Trophoblast cell (in vitro differentiated cells and primary cell): ENCODE results near the gene SART1.

Experiments used
- DNase-seq, 2 donors: peaks; one replicate each; pipeline ENCODE4 v3.0.0-alpha.2; 2016
- H2AFZ ChIP-seq: 2 replicates; pipeline ENCODE4 v1.6.1; 2013; ENCODE audit warnings: low read length, moderate library complexity, mild to moderate bottlenecking; ENCODE audit not compliant: insufficient read depth, poor library complexity
- H2AK5ac ChIP-seq: 2 replicates; pipeline ENCODE4 v1.6.1; 2013; ENCODE audit warnings: mild to moderate bottlenecking, low read length
- H2BK120ac ChIP-seq: 2 replicates; pipeline ENCODE4 v1.6.1; 2013; ENCODE audit warnings: low read length, mild to moderate bottlenecking, moderate library complexity; ENCODE audit not compliant: insufficient read depth, poor library complexity
- H2BK12ac ChIP-seq: 2 replicates; pipeline ENCODE4 v1.6.1; 2013; ENCODE audit warnings: mild to moderate bottlenecking, low read length, moderate library complexity
- H2BK5ac ChIP-seq: 2 replicates; pipeline ENCODE4 v1.6.1; 2013; ENCODE audit warnings: low read length, low read depth, moderate library complexity, mild to moderate bottlenecking; ENCODE audit not compliant: poor library complexity
- H3K14ac ChIP-seq: 2 replicates; pipeline ENCODE4 v1.6.1; 2013; ENCODE audit warnings: mild to moderate bottlenecking, low read length
- H3K18ac ChIP-seq: 2 replicates; pipeline ENCODE4 v1.6.1; 2013; ENCODE audit warnings: mild to moderate bottlenecking, low read length
- H3K23ac ChIP-seq: 2 replicates; pipeline ENCODE4 v1.6.1; 2013; ENCODE audit warnings: low read length
- H3K27ac ChIP-seq: 2 replicates; pipeline ENCODE4 v1.5.1; 2013; ENCODE audit warnings: low read depth, mild to moderate bottlenecking, inconsistent platforms, low read length, moderate library complexity
- H3K27me3 ChIP-seq: 2 replicates; pipeline ENCODE4 v1.6.1; 2013; ENCODE audit warnings: inconsistent platforms, mild to moderate bottlenecking, low read length, moderate library complexity; ENCODE audit not compliant: insufficient read depth
- H3K36me3 ChIP-seq, 2 experiments: 1 replicate in 1 of 2; 2 replicates in 1 of 2; pipeline ENCODE4 v1.6.1; 2013; ENCODE audit warnings: low read length in 2 of 2, mild to moderate bottlenecking in 2 of 2, moderate library complexity in 1 of 2; ENCODE audit not compliant: insufficient read depth in 2 of 2, control insufficient read depth in 1 of 2
- H3K4ac ChIP-seq: 2 replicates; pipeline ENCODE4 v1.6.1; 2013; ENCODE audit warnings: low read depth, mild to moderate bottlenecking, low read length, moderate library complexity
- H3K4me1 ChIP-seq, 2 experiments: 1 replicate in 1 of 2; 2 replicates in 1 of 2; pipeline ENCODE4 v1.6.1; 2013; ENCODE audit warnings: low read length in 2 of 2, mild to moderate bottlenecking in 2 of 2, moderate library complexity in 1 of 2; ENCODE audit not compliant: insufficient read depth in 2 of 2, control insufficient read depth in 1 of 2
- H3K4me2 ChIP-seq: 2 replicates; pipeline ENCODE4 v1.6.1; 2013; ENCODE audit warnings: inconsistent platforms, mild to moderate bottlenecking, low read length, moderate library complexity
- H3K4me3 ChIP-seq: 2 replicates; pipeline ENCODE4 v1.5.1; 2013; ENCODE audit warnings: mild to moderate bottlenecking, low read depth, low read length, inconsistent platforms
- H3K79me1 ChIP-seq: one replicate; pipeline ENCODE4 v1.6.1; 2013; ENCODE audit warnings: low read length
- H3K79me2 ChIP-seq: 2 replicates; pipeline ENCODE4 v1.6.1; 2013; ENCODE audit warnings: low read length, mild to moderate bottlenecking; ENCODE audit not compliant: control insufficient read depth, insufficient read depth, poor library complexity
- H3K9ac ChIP-seq: 2 replicates; pipeline ENCODE4 v1.6.1; 2013; ENCODE audit warnings: mild to moderate bottlenecking, low read length
- H3K9me3 ChIP-seq: 2 replicates; pipeline ENCODE4 v1.6.1; 2013; ENCODE audit warnings: low read depth, mild to moderate bottlenecking, control low read depth, inconsistent platforms, low read length; ENCODE audit not compliant: insufficient read depth
- H4K12ac ChIP-seq: 2 replicates; pipeline ENCODE4 v1.6.1; 2013; ENCODE audit warnings: low read depth, mild to moderate bottlenecking, low read length, moderate library complexity
- H4K8ac ChIP-seq: 2 replicates; pipeline ENCODE4 v1.6.1; 2013; ENCODE audit warnings: low read depth, mild to moderate bottlenecking, low read length, moderate library complexity
- H4K91ac ChIP-seq: one replicate; pipeline ENCODE4 v1.6.1; 2013; ENCODE audit warnings: low read depth, mild to moderate bottlenecking, low read length, moderate library complexity
- WGBS: extraction: QIAGEN DNeasy Blood & Tissue Kit; methylation state at CpG from one replicate; pipeline ENCODE4 v1.1.7; 2013; ENCODE audit warnings: missing lambda C conversion rate; ENCODE audit not compliant: insufficient read length, insufficient coverage; ENCODE audit errors: extremely low coverage; 5-methylcytosine and 5-hydroxymethylcytosine counted together

The SART1 gene

DNA sequence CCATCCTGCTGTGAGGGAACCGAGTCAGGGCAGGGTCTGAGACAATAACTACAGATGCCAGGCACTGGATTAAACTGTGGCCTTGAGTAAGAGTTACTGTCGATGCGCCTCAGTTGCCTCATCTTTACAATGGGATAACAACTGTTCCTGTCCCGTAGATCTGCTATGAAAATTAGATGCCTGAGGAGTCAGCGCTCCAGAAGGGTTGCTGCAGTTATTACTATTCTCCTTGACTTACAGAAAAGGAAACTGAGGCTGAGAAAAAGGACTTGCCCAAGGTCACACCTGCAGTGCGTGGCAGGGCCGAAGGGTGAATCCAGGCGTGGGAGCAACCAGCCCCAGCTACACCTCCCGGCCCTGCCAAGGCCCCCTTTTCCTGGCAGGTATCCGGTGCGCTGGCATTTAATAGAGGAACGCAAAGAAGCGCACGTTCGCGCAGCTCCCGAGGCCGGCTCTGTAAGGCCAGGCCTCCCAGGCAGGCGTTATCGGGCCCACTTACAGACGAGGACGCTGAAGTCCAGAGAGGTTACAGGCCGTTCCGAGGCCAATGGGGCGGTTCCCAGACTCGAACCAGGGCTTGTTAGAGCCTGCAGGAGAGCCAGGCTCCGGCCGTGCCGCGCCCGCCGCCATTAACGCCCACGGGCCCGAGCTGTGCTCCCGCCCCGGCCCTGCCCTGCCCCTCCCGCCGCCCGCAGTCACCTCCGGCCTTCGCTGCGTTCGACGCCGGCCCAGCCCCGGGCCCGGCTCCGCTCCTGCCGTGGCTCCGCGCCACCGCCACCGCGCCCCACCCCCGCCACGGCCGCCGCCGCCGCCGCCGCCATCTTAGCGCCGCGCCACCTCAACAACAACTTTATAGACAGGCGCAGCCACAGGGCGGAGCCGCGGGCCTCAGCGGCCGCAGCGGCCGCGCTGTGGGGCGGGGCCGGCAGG lies 43.1 kb upstream of the SART1 start, which contains the start of gene C11orf68:
TSS of gene C11orf68 (minus strand) at position 852 of the 930 bp plus-strand sequence. CDS start at position 821, 31 bp downstream.
- peak within 1 kb of the TSS; percentile 95 for H4K91ac ChIP-seq
- no peaks in the 10 kb centered on the region for H3K27me3 ChIP-seq
- H4K8ac ChIP-seq = peak within 1 kb of the TSS; percentile 93
- peaks cover 26 to 31% of the 10 kb centered on the region in 2 experiments for H3K36me3 ChIP-seq
- H2BK5ac ChIP-seq = peak within 1 kb of the TSS; percentile 81
- WGBS = no CpG with 5 or more reads among the region's 77 CpGs
- peak within 1 kb of the TSS; percentile 77 for H3K4me2 ChIP-seq
- H2AFZ ChIP-seq = peak within 1 kb of the TSS; percentile 56
- H2BK12ac ChIP-seq = peak within 1 kb of the TSS; percentile 32
- peak within 1 kb of the TSS; percentile 96 for H3K9ac ChIP-seq
- H3K79me2 ChIP-seq = peaks cover 10% of the 10 kb centered on the region
- DNase-seq = peak in 1 of 2 donors; percentile 52
- peak within 1 kb of the TSS; percentile 92 for H3K4me3 ChIP-seq
- H3K4ac ChIP-seq = peak within 1 kb of the TSS; percentile 88
- peak within 1 kb of the TSS; percentile 99 for H3K18ac ChIP-seq
- peak within 1 kb of the TSS; percentile 95 for H4K12ac ChIP-seq
- H3K79me1 ChIP-seq = peaks cover 19% of the 10 kb centered on the region
- H3K9me3 ChIP-seq = peaks cover 2% of the 10 kb centered on the region
- H3K27ac ChIP-seq = peak within 1 kb of the TSS; percentile 71
- H3K4me1 ChIP-seq = peaks cover 39 to 43% of the 10 kb centered on the region in 2 experiments
- no peak within 1 kb of the TSS for H3K23ac ChIP-seq
- H3K14ac ChIP-seq = peak within 1 kb of the TSS; percentile 98
- peak within 1 kb of the TSS; percentile 96 for H2AK5ac ChIP-seq
- peak within 1 kb of the TSS; percentile 93 for H2BK120ac ChIP-seq

DNA sequence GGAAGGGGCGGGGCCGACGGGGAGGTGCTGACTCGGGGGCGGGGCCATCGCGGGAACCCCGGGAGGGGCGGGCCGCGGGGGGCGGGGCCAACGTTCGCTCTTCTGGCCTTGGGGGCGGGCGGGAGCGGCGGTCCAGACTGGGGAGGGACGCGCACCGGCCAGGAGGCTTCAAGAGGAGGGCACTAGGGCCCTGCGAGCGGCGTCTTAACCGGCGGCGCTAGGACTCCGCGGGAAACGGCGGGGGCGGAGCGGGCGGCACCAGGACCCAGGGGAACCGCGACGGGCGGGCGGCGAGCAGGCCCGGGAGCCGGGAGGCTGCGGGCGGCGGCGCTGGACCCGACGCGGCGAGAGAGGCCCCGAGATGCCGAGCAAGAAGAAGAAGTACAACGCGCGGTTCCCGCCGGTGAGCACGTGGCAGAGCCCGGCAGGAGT lies 42.4 kb upstream of the SART1 start, which contains the start of gene DRAP1:
TSS of gene DRAP1 (plus strand) at position 286 of the 432 bp plus-strand sequence. CDS start at position 362, 76 bp downstream.
- peak within 1 kb of the TSS; percentile 93 for H4K8ac ChIP-seq
- peak within 1 kb of the TSS; percentile 32 for H2BK12ac ChIP-seq
- H3K4me1 ChIP-seq = peaks cover 39 to 43% of the 10 kb centered on the region in 2 experiments
- peaks cover 19% of the 10 kb centered on the region for H3K79me1 ChIP-seq
- peak within 1 kb of the TSS; percentile 95 for H4K12ac ChIP-seq
- peak within 1 kb of the TSS; percentile 96 for H3K9ac ChIP-seq
- H2AK5ac ChIP-seq = peak within 1 kb of the TSS; percentile 96
- H2BK5ac ChIP-seq = peak within 1 kb of the TSS; percentile 81
- H4K91ac ChIP-seq = peak within 1 kb of the TSS; percentile 95
- peak within 1 kb of the TSS; percentile 56 for H2AFZ ChIP-seq
- peak within 1 kb of the TSS; percentile 98 for H3K14ac ChIP-seq
- H3K9me3 ChIP-seq = peaks cover 2% of the 10 kb centered on the region
- no CpG with 5 or more reads among the region's 59 CpGs for WGBS
- H3K23ac ChIP-seq = no peak within 1 kb of the TSS
- H3K4ac ChIP-seq = peak within 1 kb of the TSS; percentile 88
- peak; percentile 98 to 99 for DNase-seq
- peak within 1 kb of the TSS; percentile 99 for H3K18ac ChIP-seq
- no peaks in the 10 kb centered on the region for H3K27me3 ChIP-seq
- H3K4me2 ChIP-seq = peak within 1 kb of the TSS; percentile 77
- H3K27ac ChIP-seq = peak within 1 kb of the TSS; percentile 71
- peaks cover 10% of the 10 kb centered on the region for H3K79me2 ChIP-seq
- H3K36me3 ChIP-seq = peaks cover 26 to 31% of the 10 kb centered on the region in 2 experiments
- H2BK120ac ChIP-seq = peak within 1 kb of the TSS; percentile 93
- H3K4me3 ChIP-seq = peak within 1 kb of the TSS; percentile 92

DNA sequence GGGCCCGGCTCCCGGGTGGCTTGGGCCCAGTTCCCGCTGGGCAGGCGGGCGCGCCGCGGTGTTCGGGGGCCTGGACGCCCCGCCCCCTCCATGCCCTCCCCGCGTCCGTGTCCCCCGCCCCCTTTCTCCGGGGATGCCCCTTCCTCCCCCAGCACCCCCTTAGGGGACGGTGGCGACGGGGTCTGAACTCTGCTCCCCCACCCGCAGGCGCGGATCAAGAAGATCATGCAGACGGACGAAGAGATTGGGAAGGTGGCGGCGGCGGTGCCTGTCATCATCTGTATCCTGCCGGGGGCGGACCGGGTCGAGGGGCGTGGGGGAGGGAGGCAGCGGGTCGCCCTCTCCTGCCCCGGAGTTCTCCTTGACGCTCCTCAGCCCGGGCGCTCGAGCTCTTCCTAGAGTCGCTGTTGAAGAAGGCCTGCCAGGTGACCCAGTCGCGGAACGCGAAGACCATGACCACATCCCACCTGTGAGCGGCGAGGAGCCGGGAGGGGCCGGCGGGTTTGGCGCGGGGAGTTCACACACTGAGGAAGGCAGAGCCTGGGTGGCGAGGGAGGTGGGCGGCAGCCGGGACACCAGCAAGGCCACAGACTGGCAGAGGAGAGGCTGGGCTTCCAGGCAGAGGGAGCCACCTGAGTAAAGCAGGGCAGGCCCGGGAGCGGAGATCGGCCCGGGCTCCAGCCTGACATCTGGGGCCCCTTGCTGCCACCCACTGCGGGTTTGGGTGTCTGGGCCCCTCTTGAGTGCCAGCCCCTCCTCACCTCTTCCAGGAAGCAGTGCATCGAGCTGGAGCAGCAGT lies 41.8 kb upstream of the SART1 start:
- Histone ChIP-seq H3K18ac (peak overlapping the region; percentile 84), H2AFZ (peak overlapping the region; percentile 0)
- no CpG with 5 or more reads among the region's 60 CpGs for WGBS

DNA sequence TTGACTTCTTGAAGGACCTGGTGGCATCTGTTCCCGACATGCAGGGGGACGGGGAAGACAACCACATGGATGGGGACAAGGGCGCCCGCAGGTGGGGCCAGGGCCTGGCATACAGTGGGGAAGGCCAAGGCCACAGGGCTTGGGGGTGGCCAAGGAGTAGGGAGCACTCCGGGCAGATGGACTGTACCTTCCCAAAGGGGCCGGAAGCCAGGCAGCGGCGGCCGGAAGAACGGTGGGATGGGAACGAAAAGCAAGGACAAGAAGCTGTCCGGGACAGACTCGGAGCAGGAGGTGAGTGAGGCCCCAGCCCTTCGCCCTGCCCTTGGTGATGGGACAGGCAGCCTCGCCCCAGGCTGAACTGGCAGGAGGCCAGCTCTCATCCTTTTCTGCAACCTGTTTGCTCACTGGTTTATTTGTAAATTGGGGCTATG lies 41.1 kb upstream of the SART1 start:
- Histone ChIP-seq H4K91ac (no peak overlapping the region), H3K9ac (peak overlapping the region; percentile 18), H3K79me2 (peaks cover 10% of the 10 kb centered on the region), H3K4me2 (peak overlapping the region; percentile 73), H4K12ac (no peak overlapping the region), H4K8ac (no peak overlapping the region), H2BK5ac (no peak overlapping the region), H2BK120ac (no peak overlapping the region), H3K4ac (no peak overlapping the region), H3K4me1 (peaks cover 32 to 36% of the 10 kb centered on the region in 2 experiments), H3K27me3 (no peaks in the 10 kb centered on the region), H3K79me1 (peaks cover 15% of the 10 kb centered on the region), H2AK5ac (no peak overlapping the region), H3K27ac (no peak overlapping the region), H3K14ac (peak overlapping the region; percentile 35), H2BK12ac (no peak overlapping the region), H2AFZ (no peak overlapping the region), H3K4me3 (peak overlapping the region; percentile 92), H3K36me3 (peaks cover 26 to 31% of the 10 kb centered on the region in 2 experiments), H3K18ac (peak overlapping the region; percentile 11), H3K23ac (no peak overlapping the region), H3K9me3 (peaks cover 2% of the 10 kb centered on the region)
- no peak for DNase-seq
- no CpG with 5 or more reads among the region's 15 CpGs for WGBS

More for the DNA sequence above, 41.8 kb upstream of the SART1 start:
- Histone ChIP-seq H2AK5ac (no peak overlapping the region), H2BK120ac (peak overlapping the region; percentile 65), H3K27me3 (no peaks in the 10 kb centered on the region), H3K23ac (no peak overlapping the region), H4K91ac (peak overlapping the region; percentile 78), H3K4me1 (peaks cover 38 to 42% of the 10 kb centered on the region in 2 experiments), H3K9ac (peak overlapping the region; percentile 82), H3K4me2 (peak overlapping the region; percentile 73), H2BK5ac (peak overlapping the region; percentile 33), H4K8ac (peak overlapping the region; percentile 78), H3K27ac (peak overlapping the region; percentile 35), H3K79me1 (peaks cover 19% of the 10 kb centered on the region), H3K4ac (peak overlapping the region; percentile 58), H4K12ac (no peak overlapping the region), H3K36me3 (peaks cover 26 to 31% of the 10 kb centered on the region in 2 experiments), H3K9me3 (peaks cover 2% of the 10 kb centered on the region), H3K4me3 (peak overlapping the region; percentile 92), H3K14ac (peak overlapping the region; percentile 71), H2BK12ac (no peak overlapping the region), H3K79me2 (peaks cover 10% of the 10 kb centered on the region)
- DNase-seq = peak in 1 of 2 donors; percentile 36
